H9 (cell line): ENCODE measurements around the gene DOCK7. TPM values are rescaled to one million over a fixed set of nuclear protein-coding genes. Genes with fewer than 3 reads are reported as not detected.

Source experiments
- DNase-seq: peaks from one replicate; pipeline ENCODE4 v3.0.0-alpha.2; 2017
- H2AFZ ChIP-seq: one replicate; pipeline ENCODE4 v1.6.1; 2013; ENCODE audit warnings: mild to moderate bottlenecking, low read length, control low read depth, moderate library complexity
- H2AK5ac ChIP-seq: 2 replicates; pipeline ENCODE4 v1.6.1; 2013; ENCODE audit warnings: low read length, control low read depth, mixed read lengths; ENCODE audit not compliant: insufficient read length
- H2BK120ac ChIP-seq: one replicate; pipeline ENCODE4 v1.6.1; 2013; ENCODE audit warnings: low read depth, mild to moderate bottlenecking, low read length, control low read depth, inconsistent platforms; ENCODE audit not compliant: poor library complexity, severe bottlenecking
- H2BK12ac ChIP-seq: 2 replicates; pipeline ENCODE4 v1.6.1; 2013; ENCODE audit warnings: low read length, control low read depth, mixed read lengths, low read depth; ENCODE audit not compliant: insufficient read length
- H2BK15ac ChIP-seq: 2 replicates; pipeline ENCODE4 v1.6.1; 2013; ENCODE audit warnings: low read depth, low read length, control low read depth
- H2BK20ac ChIP-seq: one replicate; pipeline ENCODE4 v1.6.1; 2013; ENCODE audit warnings: low read depth, mild to moderate bottlenecking, low read length, control low read depth, inconsistent platforms; ENCODE audit not compliant: poor library complexity, severe bottlenecking
- H2BK5ac ChIP-seq: 2 replicates; pipeline ENCODE4 v1.6.1; 2013; ENCODE audit warnings: low read length, control low read depth, mixed read lengths; ENCODE audit not compliant: insufficient read length
- H3K14ac ChIP-seq: 2 replicates; pipeline ENCODE4 v1.6.1; 2013; ENCODE audit warnings: low read length, control low read depth; ENCODE audit not compliant: insufficient read depth
- H3K18ac ChIP-seq: 2 replicates; pipeline ENCODE4 v1.6.1; 2013; ENCODE audit warnings: low read depth, mild to moderate bottlenecking, mixed read lengths, low read length, control low read depth; ENCODE audit not compliant: insufficient read length
- H3K23ac ChIP-seq: 2 replicates; pipeline ENCODE4 v1.6.1; 2013; ENCODE audit warnings: low read length, control low read depth, mixed read lengths, low read depth; ENCODE audit not compliant: insufficient read length
- H3K23me2 ChIP-seq: 2 replicates; pipeline ENCODE4 v1.6.1; 2013; ENCODE audit warnings: low read depth, mild to moderate bottlenecking, mixed read lengths, low read length, control low read depth; ENCODE audit not compliant: insufficient read length, poor library complexity, severe bottlenecking
- H3K27ac ChIP-seq: 2 replicates; pipeline ENCODE4 v1.5.1; 2013; ENCODE audit warnings: low read length, control low read depth, mixed read lengths, low read depth; ENCODE audit not compliant: insufficient read length
- H3K27me3 ChIP-seq: 2 replicates; pipeline ENCODE4 v1.6.1; 2013; ENCODE audit warnings: low read length, control low read depth, inconsistent platforms; ENCODE audit not compliant: insufficient read depth
- H3K4ac ChIP-seq: 2 replicates; pipeline ENCODE4 v1.6.1; 2013; ENCODE audit warnings: low read depth, mild to moderate bottlenecking, control low read depth, inconsistent platforms, low read length, moderate library complexity
- H3K4me1 ChIP-seq: 2 replicates; pipeline ENCODE4 v1.6.1; 2013; ENCODE audit warnings: low read length, control low read depth, inconsistent platforms; ENCODE audit not compliant: insufficient read depth
- H3K4me2 ChIP-seq: 2 replicates; pipeline ENCODE4 v1.6.1; 2013; ENCODE audit warnings: low read length, control low read depth, mixed read lengths; ENCODE audit not compliant: insufficient read length, insufficient read depth
- H3K56ac ChIP-seq: 2 replicates; pipeline ENCODE4 v1.6.1; 2013; ENCODE audit warnings: low read depth, mild to moderate bottlenecking, mixed read lengths, low read length, control low read depth; ENCODE audit not compliant: insufficient read length
- H3K79me1 ChIP-seq: 2 replicates; pipeline ENCODE4 v1.6.1; 2013; ENCODE audit warnings: low read depth, mild to moderate bottlenecking, moderate library complexity, low read length, control low read depth, inconsistent platforms; ENCODE audit not compliant: insufficient read depth, poor library complexity, severe bottlenecking
- H3K79me2 ChIP-seq: 2 replicates; pipeline ENCODE4 v1.6.1; 2013; ENCODE audit warnings: low read length, control low read depth, inconsistent platforms; ENCODE audit not compliant: insufficient read depth
- H3K9ac ChIP-seq: 2 replicates; pipeline ENCODE4 v1.6.1; 2013; ENCODE audit warnings: low read length, control low read depth, mixed read lengths; ENCODE audit not compliant: insufficient read length; ENCODE audit errors: extremely low read depth
- H3K9me3 ChIP-seq: one replicate; pipeline ENCODE4 v1.6.1; 2013; ENCODE audit warnings: low read depth, low read length, inconsistent platforms; ENCODE audit not compliant: control insufficient read depth
- H3T11ph ChIP-seq: one replicate; pipeline ENCODE4 v1.6.1; 2013; ENCODE audit warnings: mild to moderate bottlenecking, low read length, control low read depth, inconsistent platforms
- H4K20me1 ChIP-seq: one replicate; pipeline ENCODE4 v1.6.1; 2013; ENCODE audit not compliant: control insufficient read depth, insufficient read length, insufficient read depth
- H4K5ac ChIP-seq: 2 replicates; pipeline ENCODE4 v1.6.1; 2013; ENCODE audit warnings: low read depth, mild to moderate bottlenecking, mixed read lengths, low read length, control low read depth; ENCODE audit not compliant: insufficient read length
- H4K8ac ChIP-seq: replicated peaks from 2 replicates; pipeline ENCODE4 v1.6.1; 2013; ENCODE audit warnings: low read length, control low read depth, mixed read lengths, low read depth; ENCODE audit not compliant: insufficient read length
- H4K91ac ChIP-seq: 2 replicates; pipeline ENCODE4 v1.6.1; 2013; ENCODE audit warnings: low read depth, mild to moderate bottlenecking, moderate library complexity, mixed read lengths, low read length, control low read depth; ENCODE audit not compliant: insufficient read length
- H3K27ac Mint-ChIP-seq, 3 experiments: 2 replicates in 2 of 3; 3 replicates in 1 of 3; pipeline ENCODE4 v1.8.0; 2020 to 2021; ENCODE audit warnings: mixed read lengths in 3 of 3, mild to moderate bottlenecking in 1 of 3, moderate library complexity in 1 of 3
- H3K27me3 Mint-ChIP-seq: 2 replicates; pipeline ENCODE4 v1.8.0; 2021; ENCODE audit warnings: low read depth, mild to moderate bottlenecking, moderate library complexity, mixed read lengths
- H3K36me3 Mint-ChIP-seq, 3 experiments: 2 replicates in 2 of 3; 3 replicates in 1 of 3; pipeline ENCODE4 v1.8.0; 2020 to 2021; ENCODE audit warnings: low read depth in 3 of 3, mixed read lengths in 3 of 3; ENCODE audit not compliant: insufficient read depth in 1 of 3
- H3K4me1 Mint-ChIP-seq, 2 experiments: 2 replicates each; pipeline ENCODE4 v1.8.0; 2020; ENCODE audit warnings: mixed read lengths in 2 of 2
- H3K4me3 Mint-ChIP-seq, 2 experiments: 2 replicates in 1 of 2; 3 replicates in 1 of 2; pipeline ENCODE4 v1.8.0; 2020 to 2021; ENCODE audit warnings: mild to moderate bottlenecking in 2 of 2, mixed read lengths in 2 of 2, moderate library complexity in 1 of 2
- H3K9me3 Mint-ChIP-seq, 2 experiments: 2 replicates in 1 of 2; 3 replicates in 1 of 2; pipeline ENCODE4 v1.8.0; 2020; ENCODE audit warnings: mild to moderate bottlenecking in 2 of 2, mixed read lengths in 2 of 2, moderate library complexity in 1 of 2
- CTCF ChIP-seq: fragments of 200-600 bp; sonication (generic); conservative IDR thresholded peaks from 3 replicates; pipeline ENCODE4 v1.8.0; 2021; ENCODE audit warnings: antibody characterized with exemption, mild to moderate bottlenecking
- WGBS: extraction: QIAGEN DNeasy Blood & Tissue Kit; methylation state at CpG from one replicate; pipeline ENCODE4 v1.1.7; 2013; ENCODE audit warnings: missing lambda C conversion rate, low lambda C conversion rate, mixed read lengths; ENCODE audit not compliant: insufficient read length; ENCODE audit errors: extremely low coverage; 5-methylcytosine and 5-hydroxymethylcytosine counted together
- total RNA-seq: library from RNA; stranded (reverse); gene quantifications from 2 replicates; pipeline ENCODE4 v1.2.1, GENCODE V29; 2021

DOCK7 gene
- total RNA-seq, 1 experiment from 2014 or later = 36.8 TPM

GRCh38 chr1:62514746-62515423, 173.3 kb downstream of the DOCK7 start:
- no peak for TF ChIP-seq CTCF
- H3K23ac ChIP-seq = no peak overlapping the region
- H3K9me3 ChIP-seq = no peaks in the 10 kb centered on the region
- no peak overlapping the region for H3K9ac ChIP-seq
- no peak overlapping the region for H3K14ac ChIP-seq
- peaks cover 8 to 23% (median 10%) of the 10 kb centered on the region in 3 experiments for H3K36me3 Mint-ChIP-seq
- H2BK5ac ChIP-seq = no peak overlapping the region
- no peaks in the 10 kb centered on the region for H3K4me1 ChIP-seq
- H3K56ac ChIP-seq = no peak overlapping the region
- no peaks in the 10 kb centered on the region for H3K23me2 ChIP-seq
- DNase-seq = no peak
- H2BK15ac ChIP-seq = no peak overlapping the region
- no peak overlapping the region for H3K4me2 ChIP-seq
- H3K4me3 Mint-ChIP-seq = no peak overlapping the region
- H3K79me2 ChIP-seq = no peaks in the 10 kb centered on the region
- H2BK120ac ChIP-seq = no peak overlapping the region
- no peak overlapping the region for H4K8ac ChIP-seq
- H2BK20ac ChIP-seq = no peak overlapping the region
- no CpG with 5 or more reads among the region's 3 CpGs for WGBS
- no peak overlapping the region for H2AK5ac ChIP-seq
- peaks cover 6 to 7% of the 10 kb centered on the region in 2 experiments; a peak in 3 of 5 replicates for H3K9me3 Mint-ChIP-seq
- H4K20me1 ChIP-seq = no peaks in the 10 kb centered on the region
- H3K27me3 Mint-ChIP-seq = no peaks in the 10 kb centered on the region
- no peak overlapping the region for H4K5ac ChIP-seq
- no peak overlapping the region for H3K27ac ChIP-seq
- H2AFZ ChIP-seq = no peak overlapping the region
- H3K4me1 Mint-ChIP-seq = no peaks in the 10 kb centered on the region
- H4K91ac ChIP-seq = no peak overlapping the region
- H2BK12ac ChIP-seq = no peak overlapping the region
- no peaks in the 10 kb centered on the region for H3K79me1 ChIP-seq
- H3K4ac ChIP-seq = no peak overlapping the region
- H3K18ac ChIP-seq = no peak overlapping the region
- H3K27ac Mint-ChIP-seq = no peak overlapping the region
- no peak overlapping the region for H3T11ph ChIP-seq
- H3K27me3 ChIP-seq = no peaks in the 10 kb centered on the region
